Measurements from ENCODE around the gene ARL4D. TPM values are rescaled to one million over a fixed set of nuclear protein-coding genes. Genes with fewer than 3 reads are reported as not detected.
A peak's percentile ranks its signal among the peaks of the same experiment; 100 is the strongest.

Gene ARL4D
- total and polyA plus RNA-seq, 2 of the 8 experiments (the other 6 are each of a cell fraction or from before 2014, with no cell fraction given): 8.4 to 9.2 TPM

GRCh38 chr17:43393944-43394482, 4.8 kb upstream of the ARL4D start:
- Histone ChIP-seq H3K14ac (ENCODE audit: insufficient read length) (no peak overlapping the region), H3K4me2 (ENCODE audit: insufficient read depth in 1 of 2, low read depth in 2 of 2, low read length in 2 of 2) (no peak overlapping the region; a peak in 1 of 4 replicates), H3K9ac (replicated peaks in 1 of 4; ENCODE audit: extremely low read depth in 1 of 4, low read depth in 3 of 4, low read length in 3 of 4) (peak overlapping the region in 1 of 4 experiments; percentile 29; a peak in 1 of 7 replicates), H2BK5ac (ENCODE audit: low read depth, low read length) (no peak overlapping the region), H3K23me2 (ENCODE audit: low read depth, low read length) (peaks cover 6% of the 10 kb centered on the region), H4K91ac (replicated peaks; ENCODE audit: insufficient read length, low read length) (peak overlapping the region; percentile 67), H2AFZ (ENCODE audit: low read length) (peak overlapping the region; percentile 31), H3K4me1 (replicated peaks in 1 of 4; ENCODE audit: control insufficient read depth in 3 of 4, insufficient read depth in 4 of 4, low read length in 3 of 4) (peaks cover 0 to 3% (median 0%) of the 10 kb centered on the region in 4 experiments; a peak in 3 of 7 replicates), H3K79me1 (ENCODE audit: low read depth, low read length) (no peaks in the 10 kb centered on the region), H2AK5ac (ENCODE audit: low read depth, low read length) (no peak overlapping the region), H4K5ac (ENCODE audit: insufficient read length, low read depth, low read length) (no peak overlapping the region), H3K36me3 (ENCODE audit: control insufficient read depth in 2 of 4, insufficient read depth in 4 of 4, low read length in 3 of 4) (no peaks in the 10 kb centered on the region), H2BK15ac (ENCODE audit: low read length) (peak overlapping the region; percentile 66; the same call in 1 of the 2 replicates), H3K9me3 (ENCODE audit: insufficient read depth in 2 of 2, low read depth in 1 of 2, low read length in 1 of 2) (no peaks in the 10 kb centered on the region), H3K4me3 (ENCODE audit: extremely low read depth in 1 of 4, insufficient read depth in 2 of 4, low read depth in 3 of 4, low read length in 4 of 4) (no peak overlapping the region), H4K20me1 (replicated peaks in 1 of 2; ENCODE audit: control insufficient read depth in 1 of 2, insufficient read depth in 2 of 2, low read length in 2 of 2) (no peaks in the 10 kb centered on the region), H3K56ac (replicated peaks; ENCODE audit: insufficient read length, low read depth, low read length) (no peak overlapping the region), H3K4ac (replicated peaks; ENCODE audit: insufficient read length, low read depth, low read length) (no peak overlapping the region), H3K79me2 (ENCODE audit: control insufficient read depth in 1 of 2, insufficient read depth in 2 of 2, low read length in 2 of 2) (no peaks in the 10 kb centered on the region), H3K27me3 (replicated peaks in 1 of 4; ENCODE audit: control insufficient read depth in 3 of 4, extremely low read depth in 1 of 4, insufficient read depth in 3 of 4, low read length in 3 of 4) (no peaks in the 10 kb centered on the region), H2BK20ac (ENCODE audit: low read length) (no peak overlapping the region), H3K23ac (ENCODE audit: insufficient read length) (no peak overlapping the region), H4K8ac (ENCODE audit: extremely low read depth, insufficient read depth, low read length) (peak overlapping the region; percentile 74; the same call in 1 of the 2 replicates), H2BK12ac (ENCODE audit: low read depth, low read length) (peak overlapping the region; percentile 20; the same call in 1 of the 2 replicates), H3K27ac (ENCODE audit: low read depth, low read length) (no peak overlapping the region), H3K18ac (ENCODE audit: extremely low read depth, low read length) (no peak overlapping the region), H2BK120ac (replicated peaks; ENCODE audit: low read depth, low read length) (no peak overlapping the region)
- POLR2A ChIA-PET (ENCODE audit: partially characterized antibody): interaction anchor here (0.6 to 15.1 kb wide), 14 partner anchors 10 to 1163 kb away, joined by 3 to 184 read pairs (median 4); partner anchors contain the start of gene DHX8
- FAIRE-seq (peak; percentile 28), DNase-seq (ENCODE audit: low read depth in 1 of 2, low spot score in 2 of 2) (peak in 1 of 2 experiments; percentile 97)
- CTCF ChIA-PET (ENCODE audit: partially characterized antibody): interaction anchor here (0.5 to 14.9 kb wide), 40 partner anchors 10 to 1143 kb away, joined by 3 to 296 read pairs (median 6); partner anchors contain the start of gene DHX8
- TF ChIP-seq RAD21 (IDR thresholded peaks at IDR 0.05 in 1 of 2, conservative IDR thresholded peaks at IDR 0.05 in 1 of 2; ENCODE audit: low read depth in 2 of 2, low read length in 2 of 2) (peak; percentile 97), RFX5 (IDR thresholded peaks at IDR 0.05; ENCODE audit: borderline replicate concordance, low read depth, low read length) (peak; percentile 55; the same call in 1 of the 2 replicates), TAF7 (optimal IDR thresholded peaks at IDR 0.05; ENCODE audit: borderline replicate concordance, low read depth, low read length) (peak; percentile 75), CTCF (IDR thresholded peaks at IDR 0.05; ENCODE audit: control extremely low read depth in 1 of 3, insufficient read depth in 1 of 3, low read depth in 1 of 3, low read length in 3 of 3) (peak; percentile 56 to 91 (median 91)), ASH2L (IDR thresholded peaks at IDR 0.05; ENCODE audit: low read length) (peak; percentile 30), POLR2AphosphoS5 (IDR thresholded peaks at IDR 0.05; ENCODE audit: low read depth, low read length) (no peak), SP1 (IDR thresholded peaks at IDR 0.05; ENCODE audit: low read depth, low read length) (peak; percentile 12; the same call in 1 of the 2 replicates), MAX (IDR thresholded peaks at IDR 0.05) (no peak), BACH1 (IDR thresholded peaks at IDR 0.05; ENCODE audit: low read length) (no peak), NRF1 (IDR thresholded peaks at IDR 0.05; ENCODE audit: low read depth, low read length) (no peak)
- whole genome bisulfite sequencing, 2 experiments (ENCODE audit: extremely low coverage in 1 of 2, insufficient coverage in 1 of 2, insufficient read length in 1 of 2, insufficient replicate concordance in 2 of 2, low coverage in 1 of 2, low lambda C conversion rate in 2 of 2, missing lambda C conversion rate in 1 of 2): 48% methylated on average over 11 of the region's 11 CpGs; no CpG with 5 or more reads in 1 of the 2 experiments
